ENCODE results near the gene SLC38A8. TPM values are rescaled to one million over a fixed set of nuclear protein-coding genes. Genes with fewer than 3 reads are reported as not detected.

SLC38A8 gene
- polyA plus RNA-seq, 1 donor from 2014 or later, result not detected

GRCh38 chr16:83973077-83973476, 69.5 kb downstream of the SLC38A8 start:
- Histone ChIP-seq H3F3A (ENCODE audit: insufficient read depth, low read length, poor library complexity, severe bottlenecking) (no peaks in the 10 kb centered on the region), H3K27me3 (ENCODE audit: insufficient read depth, low read depth, low read length) (peaks cover 7% of the 10 kb centered on the region), H4K20me1 (ENCODE audit: insufficient read depth) (no peaks in the 10 kb centered on the region), H3K9ac (ENCODE audit: low read length) (no peak overlapping the region), H3K4me2 (ENCODE audit: low read length) (no peak overlapping the region), H2AFZ (ENCODE audit: low read depth, low read length) (no peak overlapping the region), H3K36me3 (ENCODE audit: insufficient read depth, low read length) (no peaks in the 10 kb centered on the region), H3K9me3 (ENCODE audit: low read length) (no peaks in the 10 kb centered on the region), H3K27ac (ENCODE audit: low read length) (no peak overlapping the region), H3K4me3 (ENCODE audit: low read length) (no peak overlapping the region), H3K9me2 (ENCODE audit: insufficient read depth, low read length) (no peaks in the 10 kb centered on the region), H3K79me2 (replicated peaks; ENCODE audit: insufficient read depth, low read length) (no peaks in the 10 kb centered on the region)
- TF ChIP-seq CTCF (IDR thresholded peaks at IDR 0.05; ENCODE audit: poor library complexity, severe bottlenecking) (no peak), EZH2 (IDR thresholded peaks at IDR 0.05; ENCODE audit: borderline replicate concordance, insufficient read depth, low read length, poor library complexity, severe bottlenecking) (no peak), MXI1 (conservative IDR thresholded peaks at IDR 0.05; ENCODE audit: poor library complexity, severe bottlenecking) (no peak), RAD21 (conservative IDR thresholded peaks at IDR 0.05) (no peak), REST (IDR thresholded peaks at IDR 0.05; ENCODE audit: borderline replicate concordance) (no peak), TAF1 (IDR thresholded peaks at IDR 0.05; ENCODE audit: low read depth) (no peak), SMC3 (conservative IDR thresholded peaks at IDR 0.05; ENCODE audit: poor library complexity) (no peak)

- TF ChIP-seq POLR2AphosphoS5 (IDR thresholded peaks at IDR 0.05) (no peak), SMC3 (conservative IDR thresholded peaks at IDR 0.05; ENCODE audit: poor library complexity) (no peak), MXI1 (conservative IDR thresholded peaks at IDR 0.05; ENCODE audit: poor library complexity, severe bottlenecking) (no peak), REST (IDR thresholded peaks at IDR 0.05; ENCODE audit: borderline replicate concordance) (no peak)
- Histone ChIP-seq H2AFZ (ENCODE audit: low read depth, low read length) (no peak overlapping the region), H3K27me3 (ENCODE audit: insufficient read depth, low read depth, low read length) (peaks cover 7% of the 10 kb centered on the region), H3K9ac (ENCODE audit: low read length) (no peak overlapping the region), H3F3A (ENCODE audit: insufficient read depth, low read length, poor library complexity, severe bottlenecking) (no peaks in the 10 kb centered on the region), H3K79me2 (replicated peaks; ENCODE audit: insufficient read depth, low read length) (no peaks in the 10 kb centered on the region), H3K4me3 (ENCODE audit: low read length) (no peak overlapping the region), H3K27ac (ENCODE audit: low read length) (no peak overlapping the region), H4K20me1 (ENCODE audit: insufficient read depth) (no peaks in the 10 kb centered on the region), H3K4me2 (ENCODE audit: low read length) (no peak overlapping the region), H3K9me2 (ENCODE audit: insufficient read depth, low read length) (no peaks in the 10 kb centered on the region), H3K9me3 (ENCODE audit: low read length) (no peaks in the 10 kb centered on the region), H3K36me3 (ENCODE audit: insufficient read depth, low read length) (no peaks in the 10 kb centered on the region)
Observed at GRCh38 chr16:83972256-83973008, 70.2 kb downstream of the SLC38A8 start.
